Testis (tissue), 3 donors: Measurements from ENCODE around the gene PRKAG2. TPM values are rescaled to one million over a fixed set of nuclear protein-coding genes. Genes with fewer than 3 reads are reported as not detected.

Source experiments
- DNase-seq: peaks from one replicate; pipeline ENCODE4 v3.0.0-alpha.2; 2019
- H3K27ac ChIP-seq, 2 donors: fragments of 200-600 bp; sonication (generic); one replicate each; pipeline ENCODE4 v1.5.1; 2019
- H3K27me3 ChIP-seq: fragments of 200-600 bp; sonication (generic); one replicate; pipeline ENCODE4 v1.5.1; 2019
- H3K36me3 ChIP-seq: fragments of 200-600 bp; sonication (generic); one replicate; pipeline ENCODE4 v1.5.1; 2017; ENCODE audit warnings: low read depth; ENCODE audit errors: missing control alignments
- H3K4me1 ChIP-seq: fragments of 200-600 bp; sonication (generic); one replicate; pipeline ENCODE4 v1.5.1; 2019
- H3K4me3 ChIP-seq, 2 donors: fragments of 200-600 bp; sonication (generic); one replicate each; pipeline ENCODE4 v1.5.1; 2017 to 2019
- H3K9me3 ChIP-seq: fragments of 200-600 bp; sonication (generic); one replicate; pipeline ENCODE4 v1.5.1; 2017
- CTCF ChIP-seq, 3 experiments: fragments of 450-650 bp in 2 of 3; fragments of 200-600 bp in 1 of 3; sonication (generic) in 1 of 3; IDR thresholded peaks; one replicate each; pipeline ENCODE4 v1.5.1; 2016 to 2019; ENCODE audit warnings: antibody characterized with exemption in 3 of 3, mild to moderate bottlenecking in 2 of 3, moderate library complexity in 1 of 3
- POLR2A ChIP-seq: fragments of 450-650 bp; IDR thresholded peaks from one replicate; pipeline ENCODE4 v1.6.1; 2017; ENCODE audit warnings: antibody characterized with exemption, mild to moderate bottlenecking, moderate library complexity
- WGBS, 2 donors: methylation state at CpG; one replicate each; pipeline ENCODE4 v1.1.5; 2018; 5-methylcytosine and 5-hydroxymethylcytosine counted together
- intact Hi-C: fragments of 100-400 bp; cut with DNase I; formaldehyde crosslinking; loops from one replicate; pipeline ENCODE4 v1.15.1; 2023; ENCODE audit warnings: low total_unique reads
- polyA plus RNA-seq: library from polyadenylated mRNA; stranded (reverse); fragments of 350-450 nt; fragmentation: Illumina TruSeq; extraction: RNeasy Lipid Tissue Mini Kit (QIAGEN cat#74804); gene quantifications from one replicate; pipeline ENCODE4 v1.2.3, GENCODE V29; 2014; ENCODE audit warnings: low read depth, low replicate concordance; ENCODE audit not compliant: insufficient read depth
- total RNA-seq, 2 donors: library from RNA; depleted of rRNA; stranded (reverse); fragments of >200 nt; gene quantifications; one replicate each; pipeline ENCODE4 v1.2.3, GENCODE V29; 2016

PRKAG2 gene
- total and polyA plus RNA-seq, 3 donors from 2014 or later, result 27.9 to 28.7 (median 28.6) TPM

GRCh38 chr7:151686016-151686766, 190.7 kb downstream of the PRKAG2 start:
- TF ChIP-seq POLR2A (no peak), CTCF (IDR thresholded peaks at IDR 0.05) (no peak)
- Histone ChIP-seq H3K27me3 (no peaks in the 10 kb centered on the region), H3K27ac (no peak overlapping the region), H3K4me1 (peaks cover 3% of the 10 kb centered on the region), H3K36me3 (no peaks in the 10 kb centered on the region), H3K9me3 (no peaks in the 10 kb centered on the region), H3K4me3 (no peak overlapping the region)
- peak; percentile 28 for DNase-seq
- WGBS, 2 donors, result 51 to 72% methylated on average over 12 to 13 of the region's 13 CpGs
- intact Hi-C loops, result no loop called here

- TF ChIP-seq CTCF (IDR thresholded peaks at IDR 0.05), result no peak
- no peak for TF ChIP-seq POLR2A
- Histone ChIP-seq H3K4me1 (peaks cover 10% of the 10 kb centered on the region), H3K9me3 (no peaks in the 10 kb centered on the region), H3K36me3 (no peaks in the 10 kb centered on the region), H3K27ac (no peak overlapping the region), H3K4me3 (no peak overlapping the region), H3K27me3 (no peaks in the 10 kb centered on the region)
- no peak for DNase-seq
- WGBS, 2 donors, result 89 to 97% methylated on average over 13 of the region's 13 CpGs
- intact Hi-C loops, result no loop called here
Measured at GRCh38 chr7:151684408-151685175, 192.3 kb downstream of the PRKAG2 start.

GRCh38 chr7:151683615-151684407, 193.1 kb downstream of the PRKAG2 start:
- Histone ChIP-seq H3K4me1 (peaks cover 10% of the 10 kb centered on the region), H3K36me3 (no peaks in the 10 kb centered on the region), H3K9me3 (no peaks in the 10 kb centered on the region), H3K27me3 (no peaks in the 10 kb centered on the region), H3K4me3 (no peak overlapping the region), H3K27ac (no peak overlapping the region)
- DNase-seq, result no peak
- 83 to 89% methylated on average over 18 of the region's 18 CpGs for WGBS, 2 donors
- intact Hi-C loops, result no loop called here
- TF ChIP-seq POLR2A, result no peak
- no peak for TF ChIP-seq CTCF (IDR thresholded peaks at IDR 0.05)

GRCh38 chr7:151682831-151683614, 193.9 kb downstream of the PRKAG2 start:
- 89 to 91% methylated on average over 14 of the region's 14 CpGs for WGBS, 2 donors
- DNase-seq, result no peak
- peaks cover 10% of the 10 kb centered on the region for H3K4me1 ChIP-seq
- no peaks in the 10 kb centered on the region for H3K27me3 ChIP-seq
- H3K27ac ChIP-seq, result no peak overlapping the region
- no peak overlapping the region for H3K4me3 ChIP-seq
- intact Hi-C loops, result no loop called here
- no peaks in the 10 kb centered on the region for H3K9me3 ChIP-seq
- TF ChIP-seq CTCF (IDR thresholded peaks at IDR 0.05), result no peak
- H3K36me3 ChIP-seq, result no peaks in the 10 kb centered on the region
